ENCODE results near the gene PPM1H. TPM values are rescaled to one million over a fixed set of nuclear protein-coding genes. Genes with fewer than 3 reads are reported as not detected.

Gene PPM1H
- total and polyA plus RNA-seq, 7 donors: 0.92 to 4.3 (median 3.0) TPM

DNA sequence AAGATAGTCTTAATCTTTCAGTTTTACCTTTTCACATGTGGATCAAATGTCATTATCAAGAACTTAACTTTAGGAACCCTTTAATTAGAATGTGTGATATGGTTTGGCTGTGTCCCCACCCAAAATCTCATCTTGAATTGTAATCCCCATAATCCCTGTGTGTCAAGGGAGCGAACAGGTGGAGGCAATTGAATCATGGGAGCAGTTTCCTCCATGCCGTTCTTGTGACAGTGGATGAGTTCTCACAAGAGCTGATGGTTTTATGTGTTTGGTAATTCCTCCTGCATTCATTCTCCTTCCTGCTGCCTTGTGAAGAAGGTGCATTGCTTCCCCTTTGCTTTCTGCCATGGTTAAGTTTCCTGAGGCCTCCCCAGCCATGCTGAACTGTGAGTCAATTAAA is 307.8 kb downstream of the PPM1H start:
- peaks cover 0 to 11% (median 2%) of the 10 kb centered on the region in 4 donors for H3K4me1 ChIP-seq
- no peaks in the 10 kb centered on the region for H3K36me3 ChIP-seq
- no peaks in the 10 kb centered on the region for H3K27me3 ChIP-seq
- intact Hi-C loops (cut with DNase I): no loop called here
- H3K9me3 ChIP-seq: no peaks in the 10 kb centered on the region
- TF ChIP-seq EP300 (IDR thresholded peaks at IDR 0.05) (no peak), POLR2AphosphoS5 (IDR thresholded peaks at IDR 0.05) (no peak), POLR2A (IDR thresholded peaks at IDR 0.05) (no peak)
- TF ChIP-seq, protein P1, sequence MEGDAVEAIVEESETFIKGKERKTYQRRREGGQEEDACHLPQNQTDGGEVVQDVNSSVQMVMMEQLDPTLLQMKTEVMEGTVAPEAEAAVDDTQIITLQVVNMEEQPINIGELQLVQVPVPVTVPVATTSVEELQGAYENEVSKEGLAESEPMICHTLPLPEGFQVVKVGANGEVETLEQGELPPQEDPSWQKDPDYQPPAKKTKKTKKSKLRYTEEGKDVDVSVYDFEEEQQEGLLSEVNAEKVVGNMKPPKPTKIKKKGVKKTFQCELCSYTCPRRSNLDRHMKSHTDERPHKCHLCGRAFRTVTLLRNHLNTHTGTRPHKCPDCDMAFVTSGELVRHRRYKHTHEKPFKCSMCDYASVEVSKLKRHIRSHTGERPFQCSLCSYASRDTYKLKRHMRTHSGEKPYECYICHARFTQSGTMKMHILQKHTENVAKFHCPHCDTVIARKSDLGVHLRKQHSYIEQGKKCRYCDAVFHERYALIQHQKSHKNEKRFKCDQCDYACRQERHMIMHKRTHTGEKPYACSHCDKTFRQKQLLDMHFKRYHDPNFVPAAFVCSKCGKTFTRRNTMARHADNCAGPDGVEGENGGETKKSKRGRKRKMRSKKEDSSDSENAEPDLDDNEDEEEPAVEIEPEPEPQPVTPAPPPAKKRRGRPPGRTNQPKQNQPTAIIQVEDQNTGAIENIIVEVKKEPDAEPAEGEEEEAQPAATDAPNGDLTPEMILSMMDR (IDR thresholded peaks at IDR 0.05): no peak
- no peak overlapping the region for H3K4me3 ChIP-seq
- DNase-seq: no peak
- WGBS, 2 donors: 93 to 95% methylated on average over 2 of the region's 2 CpGs
- H3K27ac ChIP-seq: no peak overlapping the region

- H3K4me1 ChIP-seq: no peaks in the 10 kb centered on the region
- no peaks in the 10 kb centered on the region for H3K36me3 ChIP-seq
- no peaks in the 10 kb centered on the region for H3K27me3 ChIP-seq
- WGBS, 2 donors: 80 to 93% methylated on average over 2 of the region's 2 CpGs
- TF ChIP-seq POLR2AphosphoS5 (IDR thresholded peaks at IDR 0.05): no peak
- TF ChIP-seq EP300 (IDR thresholded peaks at IDR 0.05): no peak
- TF ChIP-seq, protein P1 (IDR thresholded peaks at IDR 0.05): no peak
- TF ChIP-seq POLR2A (IDR thresholded peaks at IDR 0.05): no peak
- H3K4me3 ChIP-seq: no peak overlapping the region
- DNase-seq: no peak
- intact Hi-C loops (cut with DNase I): no loop called here
- no peaks in the 10 kb centered on the region for H3K9me3 ChIP-seq
- no peak overlapping the region for H3K27ac ChIP-seq
These were observed 309.7 kb downstream of the PPM1H start for GRCh38 chr12:62625228-62625627.

GRCh38 chr12:62622177-62622576 is 312.8 kb downstream of the PPM1H start:
- Histone ChIP-seq H3K4me3 (no peak overlapping the region), H3K9me3 (no peaks in the 10 kb centered on the region), H3K36me3 (no peaks in the 10 kb centered on the region), H3K4me1 (no peaks in the 10 kb centered on the region), H3K27me3 (no peaks in the 10 kb centered on the region), H3K27ac (no peak overlapping the region)
- DNase-seq: no peak
- 74 to 77% methylated on average over 2 of the region's 2 CpGs for WGBS, 2 donors
- intact Hi-C loops (cut with DNase I): no loop called here
- no peak for TF ChIP-seq POLR2A (IDR thresholded peaks at IDR 0.05)
- TF ChIP-seq EP300 (IDR thresholded peaks at IDR 0.05): no peak
- TF ChIP-seq POLR2AphosphoS5 (IDR thresholded peaks at IDR 0.05): no peak
- TF ChIP-seq, protein P1 (IDR thresholded peaks at IDR 0.05): no peak

DNA sequence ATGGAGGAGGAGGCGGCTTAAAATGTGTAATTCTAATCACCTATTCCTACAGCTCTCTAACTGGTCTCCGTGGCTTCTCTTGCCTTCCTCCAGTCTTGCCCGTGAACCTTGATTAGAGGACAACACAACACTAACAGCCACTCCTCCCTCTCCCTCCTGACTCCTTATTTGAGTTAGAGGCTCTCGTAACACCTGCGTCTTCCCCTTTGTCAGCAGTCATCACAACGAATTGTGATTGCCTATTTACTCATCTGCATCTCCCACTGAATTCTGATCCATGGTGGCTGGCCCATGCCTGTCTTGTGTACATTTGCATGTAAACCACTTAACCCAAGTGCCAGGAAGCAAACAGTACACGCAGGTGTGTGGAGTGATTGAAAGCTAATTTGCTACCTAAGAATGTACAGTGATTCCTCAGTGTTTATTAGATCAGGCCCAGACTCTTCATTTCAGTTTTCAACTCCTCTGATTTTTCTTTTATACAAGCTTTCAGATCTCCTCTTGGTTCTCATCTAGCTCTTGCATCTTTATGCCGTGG is 313.8 kb downstream of the PPM1H start:
- no peak for DNase-seq
- Histone ChIP-seq H3K36me3 (no peaks in the 10 kb centered on the region), H3K27ac (no peak overlapping the region), H3K9me3 (no peaks in the 10 kb centered on the region), H3K4me1 (no peaks in the 10 kb centered on the region), H3K4me3 (no peak overlapping the region), H3K27me3 (no peaks in the 10 kb centered on the region)
- WGBS, 2 donors: 55 to 73% methylated on average over 8 of the region's 8 CpGs
- intact Hi-C loops (cut with DNase I): no loop called here
- no peak for TF ChIP-seq EP300 (IDR thresholded peaks at IDR 0.05)

GRCh38 chr12:62618930-62619329 is 316.0 kb downstream of the PPM1H start:
- WGBS, 2 donors: 85 to 91% methylated on average over 2 of the region's 2 CpGs
- H3K4me1 ChIP-seq: no peaks in the 10 kb centered on the region
- H3K27me3 ChIP-seq: no peaks in the 10 kb centered on the region
- H3K36me3 ChIP-seq: no peaks in the 10 kb centered on the region
- no peak overlapping the region for H3K4me3 ChIP-seq
- H3K9me3 ChIP-seq: no peaks in the 10 kb centered on the region
- TF ChIP-seq POLR2A (IDR thresholded peaks at IDR 0.05) (no peak), EP300 (IDR thresholded peaks at IDR 0.05) (no peak), POLR2AphosphoS5 (IDR thresholded peaks at IDR 0.05) (no peak)
- TF ChIP-seq, protein P1 (IDR thresholded peaks at IDR 0.05): no peak
- H3K27ac ChIP-seq: no peak overlapping the region
- no peak for DNase-seq
- intact Hi-C loops (cut with DNase I): no loop called here

Measured in sigmoid colon (tissue), 7 donors.